Spleen (tissue), 11 donors: ENCODE data around the gene WDR82. TPM values are rescaled to one million over a fixed set of nuclear protein-coding genes. Genes with fewer than 3 reads are reported as not detected.

Source experiments
- DNase-seq: peaks from one replicate; pipeline ENCODE4 v3.0.0-alpha.2; 2020
- H3K27ac ChIP-seq, 8 donors: fragments of 200-600 bp; sonication (generic) in 7 of 8; 1 replicate in 4 of 8; 2 replicates in 4 of 8; pipeline versions ENCODE4 v1.5.0 to v1.8.0; 2016 to 2021; ENCODE audit warnings: inconsistent platforms in 4 of 8, mild to moderate bottlenecking in 4 of 8, moderate library complexity in 1 of 8
- H3K27me3 ChIP-seq, 7 donors: fragments of 200-600 bp; sonication (generic) in 6 of 7; replicated peaks in 1 of 7; 1 replicate in 4 of 7; 2 replicates in 3 of 7; pipeline versions ENCODE4 v1.5.0 to v1.8.0; 2016 to 2021; ENCODE audit warnings: inconsistent platforms in 3 of 7, mild to moderate bottlenecking in 1 of 7
- H3K36me3 ChIP-seq, 6 donors: fragments of 200-600 bp; sonication (generic) in 5 of 6; 1 replicate in 4 of 6; 2 replicates in 2 of 6; pipeline versions ENCODE4 v1.5.0 to v1.8.0; 2016 to 2021; ENCODE audit warnings: inconsistent platforms in 2 of 6
- H3K4me1 ChIP-seq, 6 donors: fragments of 200-600 bp; sonication (generic) in 5 of 6; 1 replicate in 3 of 6; 2 replicates in 3 of 6; pipeline versions ENCODE4 v1.5.0 to v1.8.0; 2016 to 2021; ENCODE audit warnings: inconsistent platforms in 3 of 6
- H3K4me3 ChIP-seq, 8 donors: fragments of 200-600 bp; sonication (generic) in 7 of 8; 1 replicate in 4 of 8; 2 replicates in 4 of 8; pipeline versions ENCODE4 v1.5.0 to v1.8.0; 2016 to 2021; ENCODE audit warnings: inconsistent platforms in 4 of 8, mild to moderate bottlenecking in 4 of 8, moderate library complexity in 2 of 8
- H3K9me3 ChIP-seq, 8 donors: fragments of 200-600 bp; sonication (generic) in 7 of 8; 1 replicate in 4 of 8; 2 replicates in 4 of 8; pipeline versions ENCODE4 v1.5.0 to v1.8.0; 2016 to 2021; ENCODE audit warnings: inconsistent platforms in 4 of 8
- POLR2A ChIP-seq, 3 donors: fragments of 450-650 bp; IDR thresholded peaks; one replicate each; pipeline ENCODE4 v1.5.1; 2017; ENCODE audit warnings: antibody characterized with exemption in 3 of 3, mild to moderate bottlenecking in 1 of 3
- POLR2AphosphoS5 ChIP-seq, 3 donors: sonication (generic); formaldehyde crosslinking; IDR thresholded peaks; one replicate each; pipeline ENCODE4 v1.5.1; 2017; ENCODE audit warnings: antibody characterized with exemption in 3 of 3
- WGBS, 5 donors: extraction: QIAGEN DNeasy Blood & Tissue Kit in 3 of 5; methylation state at CpG; one replicate each; pipeline versions ENCODE4 v1.1.5 to v1.1.7; 2013 to 2018; 5-methylcytosine and 5-hydroxymethylcytosine counted together
- intact Hi-C: fragments of 100-400 bp; cut with DNase I; formaldehyde crosslinking; loops from one replicate; pipeline ENCODE4 v1.15.0; 2023; ENCODE audit warnings: low total_unique reads
- polyA plus RNA-seq, 3 donors: library from polyadenylated mRNA; stranded (reverse); fragments of 200-250 nt; gene quantifications; one replicate each; pipeline ENCODE4 v1.2.1, GENCODE V29; 2013
- total RNA-seq, 7 donors: library from RNA; depleted of rRNA in 3 of 7; stranded (reverse); fragments of >200 nt in 3 of 7; fragmentation: NEBNext Ultra II Directional in 4 of 7; extraction: Animal tissue kit (Norgen Biotek cat#: 25700) in 4 of 7; gene quantifications; one replicate each; pipeline versions ENCODE4 v1.1.0 to v1.2.1, GENCODE V29; 2016 to 2021
- TF ChIP-seq, protein P1 (sequence below), 11 experiments: fragments of 200-600 bp in 7 of 11; fragments of 450-650 bp in 4 of 11; sonication (generic) in 4 of 11; IDR thresholded peaks in 8 of 11; conservative IDR thresholded peaks in 3 of 11; 1 replicate in 7 of 11; 2 replicates in 4 of 11; pipeline versions ENCODE4 v1.4.0 to v1.8.0; 2016 to 2021; ENCODE audit warnings: antibody characterized with exemption in 11 of 11, inconsistent platforms in 4 of 11, mild to moderate bottlenecking in 1 of 11
- donor health status: healthy with polysubstance abuse.
- donor health status: DM: no; HTN: no; CAD: no; lungs with moderate emphysema.
- donor health status: DM: no; HTN: no; CAD: no.
- donor health status: Bipolar disorder and iron deficiency.
- donor health status: healthy.
- donor health status: DM: no; HTN: no; CAD: no.
- donor health status: DM: yes; HTN: yes; CAD: no.

WDR82 gene
- total and polyA plus RNA-seq, 10 donors = 20.9 to 80.6 (median 66.4) TPM

DNA sequence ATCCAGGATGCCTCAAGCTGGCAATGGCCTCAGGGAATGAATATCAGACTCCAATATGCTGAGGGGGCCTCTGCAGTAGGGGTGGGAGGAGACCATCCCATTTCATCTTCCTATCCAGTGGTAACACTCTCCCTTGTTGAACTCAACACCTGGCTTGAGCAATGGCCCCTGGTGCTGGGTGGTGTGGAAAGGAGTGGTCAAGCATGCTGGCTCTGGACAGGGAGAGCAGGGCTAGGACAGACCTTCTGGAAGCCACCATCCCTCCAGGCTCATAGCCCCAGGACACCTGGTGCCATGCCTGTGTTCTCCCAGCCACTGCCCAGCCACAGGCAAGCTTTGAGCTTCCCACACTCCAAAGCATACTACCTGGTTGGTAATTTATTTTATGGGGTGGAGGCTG is 47.2 kb upstream of the WDR82 start:
- Histone ChIP-seq H3K4me3 (no peak overlapping the region), H3K4me1 (no peaks in the 10 kb centered on the region), H3K27ac (no peak overlapping the region), H3K36me3 (peaks cover 0 to 41% (median 3%) of the 10 kb centered on the region in 6 donors), H3K27me3 (no peaks in the 10 kb centered on the region), H3K9me3 (no peaks in the 10 kb centered on the region)
- DNase-seq = no peak
- intact Hi-C loops = no loop called here
- TF ChIP-seq POLR2AphosphoS5 (IDR thresholded peaks at IDR 0.05) (no peak), POLR2A (IDR thresholded peaks at IDR 0.05) (no peak)
- TF ChIP-seq, protein P1, sequence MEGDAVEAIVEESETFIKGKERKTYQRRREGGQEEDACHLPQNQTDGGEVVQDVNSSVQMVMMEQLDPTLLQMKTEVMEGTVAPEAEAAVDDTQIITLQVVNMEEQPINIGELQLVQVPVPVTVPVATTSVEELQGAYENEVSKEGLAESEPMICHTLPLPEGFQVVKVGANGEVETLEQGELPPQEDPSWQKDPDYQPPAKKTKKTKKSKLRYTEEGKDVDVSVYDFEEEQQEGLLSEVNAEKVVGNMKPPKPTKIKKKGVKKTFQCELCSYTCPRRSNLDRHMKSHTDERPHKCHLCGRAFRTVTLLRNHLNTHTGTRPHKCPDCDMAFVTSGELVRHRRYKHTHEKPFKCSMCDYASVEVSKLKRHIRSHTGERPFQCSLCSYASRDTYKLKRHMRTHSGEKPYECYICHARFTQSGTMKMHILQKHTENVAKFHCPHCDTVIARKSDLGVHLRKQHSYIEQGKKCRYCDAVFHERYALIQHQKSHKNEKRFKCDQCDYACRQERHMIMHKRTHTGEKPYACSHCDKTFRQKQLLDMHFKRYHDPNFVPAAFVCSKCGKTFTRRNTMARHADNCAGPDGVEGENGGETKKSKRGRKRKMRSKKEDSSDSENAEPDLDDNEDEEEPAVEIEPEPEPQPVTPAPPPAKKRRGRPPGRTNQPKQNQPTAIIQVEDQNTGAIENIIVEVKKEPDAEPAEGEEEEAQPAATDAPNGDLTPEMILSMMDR (IDR thresholded peaks at IDR 0.05 in 8 of 11, conservative IDR thresholded peaks at IDR 0.05 in 3 of 11) = no peak

DNA sequence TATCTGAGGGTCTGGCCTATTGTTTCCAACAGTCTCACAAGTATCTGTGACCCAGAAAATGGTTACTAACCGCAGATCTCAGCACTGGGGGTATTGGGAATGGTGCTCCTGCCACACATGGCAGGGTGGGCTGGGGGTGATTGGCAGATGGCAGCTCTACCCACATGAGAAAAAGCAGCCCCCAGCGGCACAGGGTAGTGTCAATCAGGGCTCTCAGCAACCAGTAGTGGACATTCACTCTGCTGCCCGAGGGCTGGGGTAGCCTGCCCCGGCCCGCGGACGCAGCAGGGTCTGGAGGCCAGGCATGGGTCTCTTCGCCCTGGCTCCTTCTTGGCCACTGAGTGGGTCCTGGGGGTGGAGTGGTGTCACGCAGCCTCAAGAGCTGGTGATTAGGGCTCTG is 46.2 kb upstream of the WDR82 start:
- intact Hi-C loops = no loop called here

DNA sequence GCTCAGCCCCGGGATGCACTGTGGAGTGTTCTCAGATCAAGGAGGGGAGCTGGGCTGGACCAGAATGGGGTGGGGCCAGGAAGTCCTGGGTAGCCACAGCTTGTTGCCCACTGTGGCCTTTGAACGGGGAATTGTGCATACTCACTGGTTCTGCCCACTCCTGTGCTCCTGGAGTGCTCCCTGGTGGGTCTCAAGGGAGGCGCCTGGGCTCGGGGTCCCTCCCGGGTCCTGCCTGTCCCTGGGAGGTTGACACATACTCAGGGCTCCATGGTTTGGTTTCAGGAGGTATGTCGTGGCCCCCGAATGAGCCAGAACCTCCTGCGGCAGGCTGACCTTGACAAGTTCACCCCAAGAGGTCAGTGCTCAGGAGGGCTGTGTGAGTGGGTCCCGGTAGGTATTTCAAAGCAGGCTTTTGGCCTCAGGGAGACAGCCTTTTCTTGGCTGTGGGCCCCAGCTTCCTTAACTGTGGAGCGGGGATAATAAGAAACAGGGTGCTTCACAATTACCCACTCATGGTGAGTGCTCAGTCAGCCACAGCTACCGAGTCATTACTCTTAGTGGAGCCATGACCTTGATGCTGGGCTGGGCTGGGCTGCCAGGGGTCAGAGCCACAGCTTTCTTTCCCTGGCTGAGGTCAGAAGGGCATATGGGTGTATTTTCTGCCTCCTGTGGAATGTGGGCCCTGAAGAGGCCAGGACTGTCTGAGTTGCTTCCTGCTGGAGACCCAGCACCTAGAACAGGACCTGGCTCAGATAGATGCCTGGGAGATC is 45.3 kb upstream of the WDR82 start:
- Histone ChIP-seq H3K27ac (no peak overlapping the region), H3K4me1 (no peaks in the 10 kb centered on the region), H3K27me3 (no peaks in the 10 kb centered on the region), H3K36me3 (peaks cover 0 to 42% (median 3%) of the 10 kb centered on the region in 6 donors), H3K9me3 (no peaks in the 10 kb centered on the region), H3K4me3 (no peak overlapping the region)
- TF ChIP-seq POLR2A (IDR thresholded peaks at IDR 0.05) = no peak
- TF ChIP-seq POLR2AphosphoS5 (IDR thresholded peaks at IDR 0.05) = no peak
- TF ChIP-seq, protein P1 (IDR thresholded peaks at IDR 0.05 in 8 of 11, conservative IDR thresholded peaks at IDR 0.05 in 3 of 11) = no peak
- intact Hi-C loops = no loop called here
- no peak for DNase-seq
- whole genome bisulfite sequencing, 5 donors = 79 to 91% (median 87%) methylated on average over 4 to 11 of the region's 11 CpGs

More for the DNA sequence above, 46.2 kb upstream of the WDR82 start:
- no peak for DNase-seq
- no peaks in the 10 kb centered on the region for H3K9me3 ChIP-seq
- H3K36me3 ChIP-seq = peaks cover 0 to 44% (median 3%) of the 10 kb centered on the region in 6 donors
- H3K4me1 ChIP-seq = no peaks in the 10 kb centered on the region
- H3K27me3 ChIP-seq = no peaks in the 10 kb centered on the region
- no peak overlapping the region for H3K27ac ChIP-seq
- no peak overlapping the region for H3K4me3 ChIP-seq
- TF ChIP-seq POLR2AphosphoS5 (IDR thresholded peaks at IDR 0.05) (no peak), POLR2A (IDR thresholded peaks at IDR 0.05) (no peak)
- TF ChIP-seq, protein P1 (IDR thresholded peaks at IDR 0.05 in 8 of 11, conservative IDR thresholded peaks at IDR 0.05 in 3 of 11) = no peak
- WGBS, 5 donors = 96 to 99% (median 97%) methylated on average over 9 of the region's 9 CpGs

DNA sequence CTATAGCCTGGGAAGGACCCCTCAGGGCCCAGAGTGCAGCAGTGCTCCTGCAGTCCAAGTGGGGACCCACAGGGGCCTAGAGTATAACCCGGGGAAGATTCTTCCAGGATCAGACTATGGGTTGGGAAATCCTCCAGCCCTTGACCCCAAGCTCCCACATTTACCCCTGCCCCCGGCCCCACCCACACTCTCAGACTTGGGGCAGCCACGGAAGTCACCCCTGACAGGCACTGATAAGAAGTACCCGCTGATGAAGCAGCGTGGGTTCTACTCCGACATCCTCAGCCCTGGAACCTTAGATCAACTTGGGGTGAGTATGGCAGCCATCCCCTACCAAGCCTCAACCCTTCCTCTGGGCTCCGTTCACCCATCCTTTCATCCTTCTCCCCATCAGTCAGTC is 44.0 kb upstream of the WDR82 start:
- intact Hi-C loops = no loop called here
- H3K9me3 ChIP-seq = no peaks in the 10 kb centered on the region
- TF ChIP-seq, protein P1 (IDR thresholded peaks at IDR 0.05 in 8 of 11, conservative IDR thresholded peaks at IDR 0.05 in 3 of 11) = no peak
- TF ChIP-seq POLR2AphosphoS5 (IDR thresholded peaks at IDR 0.05) (no peak), POLR2A (IDR thresholded peaks at IDR 0.05) (no peak)
- H3K27ac ChIP-seq = no peak overlapping the region
- no peak overlapping the region for H3K4me3 ChIP-seq
- no peaks in the 10 kb centered on the region for H3K27me3 ChIP-seq
- peaks cover 7 to 10% (median 8%) of the 10 kb centered on the region in 6 donors for H3K4me1 ChIP-seq
- peaks cover 0 to 30% (median 0%) of the 10 kb centered on the region in 6 donors for H3K36me3 ChIP-seq
- 82 to 96% (median 91%) methylated on average over 7 of the region's 7 CpGs for WGBS, 5 donors
- DNase-seq = no peak
